ENCODE results near the gene NMB.

DNA sequence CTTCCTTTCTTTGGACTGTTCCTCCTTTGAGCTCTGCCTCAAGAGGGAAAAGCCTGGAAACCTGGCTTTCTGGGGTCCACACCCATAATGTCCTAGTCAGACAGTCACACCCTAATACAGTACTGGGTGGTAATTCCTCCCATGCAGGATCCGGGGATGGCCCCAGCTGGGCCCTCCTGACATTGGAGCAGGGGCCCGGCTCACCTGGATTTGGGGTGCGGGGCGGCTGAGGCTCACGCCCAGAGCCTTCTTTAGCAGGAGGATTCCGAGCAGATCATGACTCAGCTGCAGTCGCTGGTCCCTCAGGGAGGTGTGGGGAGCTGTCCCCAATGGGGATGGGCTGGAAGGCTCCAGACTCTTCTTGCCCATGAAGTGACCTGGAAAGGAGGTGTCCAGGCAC lies 1.0 kb downstream of the NMB start:
- TF ChIP-seq CTCF (IDR thresholded peaks at IDR 0.05) (no peak), POLR2A (IDR thresholded peaks at IDR 0.05) (no peak)
